ENCODE measurements around the gene FOXK2.
"Not testable (repeated sequence)": the region's sequence is repeated elsewhere in the genome, so short reads cannot be mapped to it uniquely, and the experiment has no call there.

FOXK2 gene

GRCh38 chr17:82495844-82496528 lies 23.5 kb upstream of the FOXK2 start:
- no peak for DNase-seq

DNA sequence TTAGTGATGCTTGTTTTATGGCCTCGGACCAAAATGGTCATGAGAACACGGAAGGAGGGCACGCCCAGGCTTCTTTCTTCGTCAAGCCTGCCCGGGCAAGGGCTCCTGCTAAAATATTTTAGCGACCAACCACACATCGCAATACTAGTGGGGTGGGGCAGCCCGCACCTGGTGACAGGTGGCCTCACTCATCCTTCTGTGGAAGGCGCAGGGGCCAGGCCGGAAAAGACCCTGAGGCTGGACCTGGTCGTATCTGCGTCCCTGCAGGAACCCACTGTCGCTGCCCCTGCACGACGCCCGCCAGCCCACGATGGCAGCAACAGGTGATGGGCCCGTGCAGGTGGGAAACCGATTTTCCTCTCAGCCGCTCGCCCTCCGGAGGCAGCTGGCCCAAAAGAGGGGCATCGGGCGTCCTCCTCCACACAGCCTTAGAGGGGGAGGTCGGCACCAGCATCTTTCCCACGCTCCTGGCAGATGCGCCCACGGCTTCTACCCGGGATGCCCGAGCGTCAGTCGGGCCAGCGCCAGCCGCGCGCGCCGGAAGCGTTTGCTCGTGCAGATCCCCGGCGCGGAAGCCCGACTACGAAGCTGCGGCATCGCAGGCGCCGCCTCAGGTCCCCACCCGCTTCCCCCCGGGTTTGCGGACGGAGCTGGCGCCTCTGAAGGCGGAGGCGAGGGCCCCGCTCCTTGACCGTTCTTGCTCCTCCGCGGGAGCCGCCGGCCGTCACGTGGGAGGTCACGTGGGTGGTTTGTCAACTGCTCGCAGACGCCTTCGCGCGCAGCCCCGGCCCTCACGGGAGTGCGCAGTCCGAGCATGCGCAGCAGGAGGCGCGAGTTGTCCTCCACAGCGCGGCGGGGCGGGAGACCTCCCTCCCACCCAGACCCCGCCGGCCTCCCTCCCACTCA lies 22.8 kb upstream of the FOXK2 start:
- DNase-seq, result peak; percentile 94 to 95

DNA sequence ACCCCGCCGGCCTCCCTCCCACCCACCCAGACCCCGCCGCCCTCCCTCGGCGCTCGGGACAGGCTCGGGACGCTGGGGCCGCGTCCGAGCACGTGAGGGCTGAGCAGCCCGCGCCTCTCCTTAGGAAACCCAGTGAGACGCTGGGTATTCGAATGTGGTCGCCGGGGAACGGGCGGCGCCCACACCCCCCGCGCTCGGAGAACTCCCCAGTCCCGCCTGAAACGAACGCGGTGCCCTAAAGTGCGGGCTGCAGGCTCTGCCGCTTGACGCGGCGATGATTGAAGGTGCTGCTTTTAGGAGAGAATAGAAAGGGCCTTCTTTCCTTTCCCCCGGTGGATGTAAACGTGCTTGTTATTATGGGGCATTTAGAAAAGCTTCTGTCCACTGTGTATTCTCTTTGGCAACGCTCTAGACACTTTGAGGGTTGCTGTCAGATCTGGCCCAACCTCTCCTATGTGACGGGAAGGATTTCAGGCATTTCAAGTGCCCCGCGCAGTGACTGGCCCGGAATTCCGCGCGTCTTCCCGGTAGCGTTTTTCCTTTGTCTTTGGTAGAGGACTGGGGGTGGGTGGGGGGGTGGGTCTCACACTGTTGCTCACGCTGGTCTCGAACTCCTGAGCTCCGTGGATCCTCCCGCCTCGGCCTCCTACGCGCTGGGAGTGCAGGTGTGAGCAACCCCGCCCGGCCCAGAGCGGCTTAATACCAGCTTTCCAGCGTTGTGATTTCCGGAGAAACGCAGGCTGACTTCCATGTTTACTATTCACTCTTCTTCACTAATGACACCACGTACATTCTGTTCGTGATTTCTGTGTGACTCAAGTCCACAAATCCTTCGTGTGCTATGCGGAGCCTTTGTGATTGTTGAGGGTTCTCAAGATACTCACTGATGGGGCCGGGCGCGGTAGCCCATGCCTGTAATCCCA lies 21.8 kb upstream of the FOXK2 start:
- DNase-seq, result peak; percentile 59 to 69

DNA sequence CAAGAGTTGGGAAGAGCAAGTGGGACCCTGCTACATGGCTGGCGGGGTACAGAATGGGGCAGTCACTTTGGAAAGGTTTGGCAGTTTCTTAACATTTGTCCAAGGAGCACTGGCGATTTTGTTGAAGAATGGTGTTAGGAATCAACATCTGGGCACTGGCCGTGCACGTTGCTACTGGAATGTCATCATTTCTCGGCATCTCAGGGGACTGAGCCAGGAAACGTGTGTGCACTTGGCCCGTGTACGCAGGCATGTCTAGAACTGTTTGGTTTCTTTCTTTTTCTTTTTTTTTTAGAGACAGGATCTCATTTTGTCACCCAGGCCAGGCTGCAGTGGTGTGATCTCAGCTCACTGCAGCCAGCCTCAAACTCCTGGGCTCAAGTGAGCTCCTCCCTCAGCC lies 17.3 kb upstream of the FOXK2 start:
- DNase-seq, result no peak

GRCh38 chr17:82503094-82503727 lies 16.3 kb upstream of the FOXK2 start:
- DNase-seq, result no peak

DNA sequence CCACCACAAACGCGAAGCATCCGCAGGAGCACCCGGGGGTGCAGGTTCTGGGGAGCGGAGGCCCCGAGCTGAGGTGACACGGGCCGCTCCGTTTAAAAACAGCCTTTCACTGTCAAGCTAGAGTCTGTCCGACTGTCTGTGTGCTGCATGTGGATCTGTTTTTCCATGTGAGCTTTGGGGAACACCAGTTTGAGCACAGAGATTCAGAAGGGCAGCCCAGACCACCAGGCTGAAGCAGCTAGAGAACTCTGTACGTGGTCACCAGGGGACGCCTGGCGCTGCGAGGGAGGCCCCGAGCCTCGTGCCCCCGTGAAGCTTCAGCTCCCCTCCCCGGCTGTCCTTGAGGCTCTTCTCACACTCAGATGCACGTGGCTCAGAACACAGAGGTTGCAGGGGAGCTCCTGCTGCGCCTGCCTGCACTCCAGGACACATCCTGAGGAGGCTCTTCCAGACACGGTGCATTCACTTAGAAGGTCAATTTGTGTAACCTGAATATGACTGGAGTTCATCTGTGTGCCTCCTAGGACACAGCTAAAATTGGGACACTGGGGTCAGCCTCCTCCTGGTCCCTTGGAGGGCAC lies 15.7 kb upstream of the FOXK2 start:
- no peak for DNase-seq

DNA sequence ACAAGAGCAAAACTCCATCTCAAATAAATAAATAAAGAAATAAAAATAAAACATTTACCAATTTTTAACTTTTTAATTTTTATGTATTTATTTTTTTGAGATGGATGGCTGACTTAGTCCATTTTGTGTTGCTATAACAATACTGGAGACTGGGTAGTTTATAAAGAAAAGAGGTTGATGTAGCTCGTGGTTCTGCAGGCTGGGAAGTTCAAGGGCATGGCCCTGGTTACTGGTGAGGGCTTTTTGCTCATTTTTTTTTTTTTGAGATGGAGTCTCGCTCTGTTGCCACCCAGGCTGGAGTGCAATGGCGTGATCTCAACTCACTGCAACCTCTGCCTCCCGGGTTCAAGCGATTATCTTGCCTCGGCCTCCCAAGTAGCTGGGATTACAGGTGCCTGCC lies 14.2 kb upstream of the FOXK2 start:
- no peak for DNase-seq

DNA sequence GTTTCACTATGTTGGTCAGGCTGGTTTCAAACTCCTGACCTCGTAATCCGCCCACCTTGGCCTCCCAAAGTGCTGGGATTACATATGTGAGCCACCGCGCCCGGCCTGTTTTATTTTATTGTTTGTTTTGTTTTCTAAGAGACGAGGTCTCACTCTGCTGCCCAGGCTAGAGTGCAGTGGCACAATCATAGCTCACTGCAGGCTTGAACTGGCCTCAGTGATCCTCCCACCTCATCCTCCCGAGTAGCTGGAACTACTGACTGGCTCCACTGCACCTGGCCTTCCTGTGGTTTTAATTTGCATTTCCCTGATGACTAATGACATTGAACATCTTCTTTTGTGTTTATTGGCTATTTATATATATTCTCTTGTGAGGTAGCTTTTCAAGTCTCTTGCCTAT lies 13.1 kb upstream of the FOXK2 start:
- not testable (repeated sequence) for DNase-seq

- DNase-seq, result no peak
Observed at GRCh38 chr17:82507631-82508175, 11.8 kb upstream of the FOXK2 start.

GRCh38 chr17:82511642-82512041 lies 7.9 kb upstream of the FOXK2 start:
- not testable (repeated sequence) for DNase-seq

- DNase-seq, result not testable (repeated sequence)
Observed at GRCh38 chr17:82513864-82514263, 5.7 kb upstream of the FOXK2 start.

- DNase-seq, result no peak
Observed at GRCh38 chr17:82517230-82517865, 2.2 kb upstream of the FOXK2 start.

GRCh38 chr17:82519971-82520903 lies 705 bp downstream of the FOXK2 start:
- DNase-seq, result peak in 1 of 2 experiments; percentile 32

- no peak for DNase-seq
Observed at GRCh38 chr17:82524540-82524939, 5.0 kb downstream of the FOXK2 start.

GRCh38 chr17:82525712-82526111 lies 6.2 kb downstream of the FOXK2 start:
- DNase-seq, result no peak

DNA sequence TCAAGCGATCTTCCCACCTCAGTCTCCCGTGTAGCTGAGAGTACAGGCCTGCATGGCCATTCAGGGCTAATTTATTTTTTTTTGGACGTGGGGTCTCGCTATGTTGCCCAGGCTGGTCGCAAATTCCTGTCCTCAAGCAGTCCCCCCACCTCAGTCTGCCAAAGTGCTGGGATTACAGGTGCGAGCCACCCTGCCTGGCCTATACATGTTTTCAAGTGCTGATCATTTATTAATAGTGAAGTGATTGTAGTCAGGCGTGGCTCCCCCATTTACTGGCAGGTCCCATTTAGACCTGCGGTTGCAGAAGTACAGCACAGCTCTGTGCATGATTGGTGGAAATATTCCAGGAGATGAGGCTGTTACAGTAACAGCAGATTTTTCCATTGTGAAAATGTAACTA lies 8.4 kb downstream of the FOXK2 start:
- no peak for DNase-seq

DNA sequence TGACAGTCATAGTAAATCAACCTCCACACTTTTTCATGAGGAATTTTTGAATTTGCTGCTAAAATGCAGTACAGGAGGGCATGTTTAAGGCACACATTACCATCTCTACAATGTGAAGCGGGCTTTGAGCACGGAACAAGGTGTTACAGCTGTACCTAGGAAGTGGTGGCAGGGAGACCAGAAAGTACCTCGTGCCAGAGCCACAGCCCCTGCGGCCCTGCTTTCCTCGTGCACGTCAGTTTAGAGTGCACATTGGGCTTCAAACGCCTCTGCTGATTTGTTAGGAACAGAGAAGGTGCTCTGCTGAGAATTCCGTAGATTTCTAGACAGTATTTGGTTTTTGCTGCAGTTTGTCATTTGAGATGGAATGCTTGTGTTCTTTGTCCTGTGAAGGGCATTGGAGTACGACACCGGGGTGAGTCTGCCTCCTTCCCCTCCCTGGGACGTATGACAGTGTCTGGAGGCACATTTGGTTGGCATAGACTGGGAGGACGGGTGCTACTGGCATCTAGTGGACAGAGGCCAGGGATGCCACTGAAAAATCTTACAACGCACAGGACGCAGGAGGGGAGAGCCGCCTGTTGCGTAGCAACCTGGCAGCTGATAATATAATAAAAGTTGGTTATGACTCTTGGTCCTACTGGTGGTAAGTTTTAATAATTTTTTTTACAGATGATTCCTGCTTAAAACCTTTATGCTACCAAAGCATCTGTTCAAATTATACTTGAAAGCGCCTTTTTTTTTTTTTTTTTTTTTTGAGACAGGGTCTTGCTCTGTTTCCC lies 9.1 kb downstream of the FOXK2 start:
- peak in 1 of 2 experiments; percentile 31 for DNase-seq

- no peak for DNase-seq
Observed at GRCh38 chr17:82529914-82530300, 10.4 kb downstream of the FOXK2 start.

DNA sequence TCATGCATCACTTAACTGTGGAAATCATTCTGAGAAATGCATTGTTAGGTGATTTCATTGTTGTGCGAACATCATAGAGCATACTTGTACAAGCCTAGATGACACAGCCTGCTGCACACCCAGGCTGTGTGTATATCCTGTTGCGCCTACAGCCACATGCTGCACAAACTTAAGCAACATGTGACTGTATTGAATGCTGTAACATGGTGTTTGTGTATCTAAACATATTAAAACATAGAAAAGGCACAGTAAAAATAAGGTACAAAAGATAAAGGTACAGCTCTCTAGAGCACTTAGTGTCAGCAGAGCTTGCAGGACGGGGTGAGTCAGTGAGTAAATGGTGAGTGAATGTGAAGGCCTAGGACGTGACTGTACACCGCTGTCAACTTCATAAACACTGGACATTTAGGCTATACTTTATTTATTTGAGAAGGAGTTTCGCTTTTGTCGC lies 11.9 kb downstream of the FOXK2 start:
- DNase-seq, result no peak
